NCI-H1105 treated with DMSO at 0.1 percent for 48 hours (cell line): ENCODE results near the gene CPNE5.

Source experiments
- DNase-seq: peaks from one replicate; lab custom pipeline; 2025; lab: John Stamatoyannopoulos, UW

CPNE5 gene

DNA sequence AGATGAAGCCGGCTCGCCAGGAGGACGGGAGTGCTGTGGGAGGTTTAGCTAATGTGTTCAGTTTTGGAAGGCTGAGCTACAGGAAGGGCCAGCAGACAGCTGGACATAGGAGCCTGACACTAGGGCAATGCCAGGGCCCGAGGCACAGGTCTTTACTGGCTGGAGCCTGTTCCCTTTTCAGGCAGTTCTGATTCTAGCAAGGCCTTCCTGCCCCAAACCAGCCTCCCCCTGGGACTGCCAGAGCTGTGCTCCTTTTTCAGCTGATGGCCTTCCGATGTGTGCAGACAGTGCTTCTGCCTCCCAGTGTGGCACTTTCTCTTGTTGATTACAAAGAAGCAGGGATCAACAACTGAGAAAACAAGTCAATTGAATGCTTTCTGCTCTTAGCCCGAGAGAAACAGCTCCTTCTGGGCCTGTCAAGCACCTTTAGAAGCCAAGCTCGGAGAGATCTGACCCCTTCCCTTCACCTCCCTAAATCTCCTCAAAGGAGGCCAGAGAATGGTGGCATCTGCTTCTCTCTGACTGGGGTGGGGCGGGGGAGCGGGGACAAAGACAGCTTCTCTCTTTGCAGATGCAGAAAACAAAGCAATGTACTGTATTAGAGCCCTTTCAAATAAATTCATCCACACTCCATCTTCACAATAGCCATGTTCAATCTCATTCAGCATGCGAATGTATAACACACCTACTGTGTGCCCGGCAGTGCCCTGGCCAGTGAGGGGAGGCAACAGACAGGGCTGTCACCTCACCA lies 78.4 kb downstream of the CPNE5 start:
- no peak for DNase-seq

DNA sequence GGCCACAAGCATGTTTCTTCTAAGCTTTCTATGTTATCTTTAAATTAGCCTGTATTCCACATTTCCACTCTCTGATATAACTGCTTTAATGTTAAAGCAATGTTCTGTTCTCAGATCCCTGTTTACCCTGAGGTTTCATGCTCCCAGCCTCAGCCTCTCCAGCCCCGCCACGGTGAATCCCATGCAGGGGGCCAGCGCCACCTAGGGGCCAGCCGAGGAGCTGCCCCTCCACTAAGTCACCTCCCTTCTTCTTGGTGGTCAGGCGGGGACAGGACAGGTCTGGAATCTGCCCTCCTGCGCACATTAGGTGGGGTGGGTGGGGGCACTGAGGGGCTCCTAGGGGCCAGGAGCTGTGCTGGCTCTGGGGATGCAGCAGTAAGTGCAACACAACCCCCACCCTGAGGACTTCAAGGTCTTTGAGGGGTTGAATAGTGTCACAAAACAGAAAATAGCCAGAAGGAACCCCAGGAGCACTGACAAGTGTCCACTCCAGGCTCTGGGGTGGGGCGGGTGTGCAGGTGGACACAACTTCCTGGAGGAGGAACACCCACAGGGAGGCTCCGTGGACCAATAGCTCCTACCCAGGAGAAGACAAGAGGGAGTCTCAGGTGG lies 80.0 kb downstream of the CPNE5 start:
- DNase-seq = peak; percentile 75

DNA sequence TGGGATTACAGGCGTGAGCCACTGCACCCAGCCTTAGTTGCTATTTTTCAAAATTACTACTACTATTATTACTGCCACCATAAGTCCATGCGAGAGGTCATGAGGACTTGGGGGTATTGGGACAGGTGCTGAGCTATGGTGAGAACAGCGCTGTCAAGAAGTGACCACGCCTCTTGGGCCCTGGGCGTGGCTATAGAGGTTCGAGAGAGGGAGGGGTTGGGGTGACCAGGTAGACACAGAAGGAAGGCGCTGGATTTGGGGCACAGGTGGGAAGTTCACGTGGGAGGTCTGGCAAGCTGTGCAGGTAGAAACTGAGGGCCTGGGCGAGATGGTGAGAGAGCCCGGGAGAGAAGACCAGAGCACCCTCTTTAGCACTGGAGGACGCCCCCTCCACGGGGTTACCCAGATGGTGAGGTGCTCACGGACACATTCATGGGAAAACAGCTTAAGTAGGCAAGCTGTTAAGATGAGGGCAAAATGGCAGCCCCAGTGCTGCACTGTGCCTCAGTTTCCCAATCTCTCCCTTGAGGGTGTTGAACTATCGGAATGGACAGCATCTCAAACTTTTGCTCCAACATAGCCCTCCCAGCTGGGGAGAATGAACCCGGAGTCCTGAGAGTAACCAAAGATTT lies 80.6 kb downstream of the CPNE5 start:
- no peak for DNase-seq

DNA sequence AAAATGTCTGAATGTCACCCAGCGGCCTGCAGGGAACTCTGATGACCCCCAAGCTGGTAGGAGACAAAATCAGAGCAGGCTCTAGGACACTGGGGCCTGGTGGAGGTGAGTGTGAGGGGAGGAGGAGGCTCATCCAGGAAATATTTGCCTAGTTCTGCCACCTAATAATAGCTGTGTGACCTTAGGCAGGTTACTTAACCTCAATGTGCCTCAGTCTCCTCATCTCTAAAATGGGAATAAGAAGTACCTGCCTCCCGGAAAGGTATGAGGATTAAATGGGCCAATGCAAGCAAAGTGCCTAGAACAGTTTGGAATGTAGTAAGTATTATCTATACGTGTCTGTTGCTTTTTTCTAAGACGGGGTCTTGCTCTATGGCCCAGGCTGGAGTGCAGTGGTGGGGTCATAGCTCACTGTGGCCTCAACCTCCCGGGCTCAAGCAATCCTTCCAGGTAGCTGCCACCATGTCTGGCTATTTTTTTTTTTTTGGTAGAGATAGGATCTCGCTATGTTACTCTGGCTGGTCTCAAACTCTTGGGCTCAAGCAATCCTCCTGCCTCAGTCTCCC lies 81.2 kb downstream of the CPNE5 start:
- no peak for DNase-seq

DNA sequence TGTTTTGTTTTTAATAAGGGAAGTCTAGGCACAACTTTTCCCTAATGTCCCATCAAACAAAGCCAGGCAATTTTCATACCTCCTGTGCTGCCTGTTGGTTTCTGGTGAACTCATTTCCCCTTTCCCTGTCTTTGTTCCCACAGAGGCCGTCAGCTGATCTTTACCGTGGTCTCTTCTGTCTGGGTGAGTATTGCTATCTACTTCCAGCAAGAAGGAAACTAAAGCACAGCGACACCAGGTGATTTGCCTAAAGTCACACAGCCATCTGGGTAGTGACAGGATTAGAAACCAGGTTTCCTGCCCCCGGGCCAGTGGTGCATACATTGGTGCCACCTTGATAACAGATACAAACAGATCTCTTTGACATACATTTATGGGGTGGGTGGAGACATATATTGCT lies 82.0 kb downstream of the CPNE5 start:
- no peak for DNase-seq

DNA sequence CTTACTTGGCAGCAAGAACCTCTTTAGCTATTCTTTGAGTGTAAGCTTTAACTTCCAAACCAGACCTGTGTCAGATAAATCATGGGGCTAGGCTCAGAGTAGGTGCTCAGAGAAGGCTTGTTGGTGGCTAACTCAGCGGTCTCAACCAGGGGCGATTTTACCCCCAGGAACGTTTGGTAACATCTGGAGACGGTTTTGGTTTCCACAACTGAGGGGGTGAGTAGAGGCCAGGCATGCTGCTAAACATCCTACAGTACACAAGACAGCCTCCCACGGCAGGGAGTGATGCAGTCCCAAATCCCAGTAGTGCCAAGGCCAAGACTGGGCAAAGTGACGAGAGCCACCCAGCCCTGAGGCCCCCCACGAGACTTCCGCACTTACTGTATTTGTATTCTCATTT lies 82.5 kb downstream of the CPNE5 start:
- DNase-seq = no peak

DNA sequence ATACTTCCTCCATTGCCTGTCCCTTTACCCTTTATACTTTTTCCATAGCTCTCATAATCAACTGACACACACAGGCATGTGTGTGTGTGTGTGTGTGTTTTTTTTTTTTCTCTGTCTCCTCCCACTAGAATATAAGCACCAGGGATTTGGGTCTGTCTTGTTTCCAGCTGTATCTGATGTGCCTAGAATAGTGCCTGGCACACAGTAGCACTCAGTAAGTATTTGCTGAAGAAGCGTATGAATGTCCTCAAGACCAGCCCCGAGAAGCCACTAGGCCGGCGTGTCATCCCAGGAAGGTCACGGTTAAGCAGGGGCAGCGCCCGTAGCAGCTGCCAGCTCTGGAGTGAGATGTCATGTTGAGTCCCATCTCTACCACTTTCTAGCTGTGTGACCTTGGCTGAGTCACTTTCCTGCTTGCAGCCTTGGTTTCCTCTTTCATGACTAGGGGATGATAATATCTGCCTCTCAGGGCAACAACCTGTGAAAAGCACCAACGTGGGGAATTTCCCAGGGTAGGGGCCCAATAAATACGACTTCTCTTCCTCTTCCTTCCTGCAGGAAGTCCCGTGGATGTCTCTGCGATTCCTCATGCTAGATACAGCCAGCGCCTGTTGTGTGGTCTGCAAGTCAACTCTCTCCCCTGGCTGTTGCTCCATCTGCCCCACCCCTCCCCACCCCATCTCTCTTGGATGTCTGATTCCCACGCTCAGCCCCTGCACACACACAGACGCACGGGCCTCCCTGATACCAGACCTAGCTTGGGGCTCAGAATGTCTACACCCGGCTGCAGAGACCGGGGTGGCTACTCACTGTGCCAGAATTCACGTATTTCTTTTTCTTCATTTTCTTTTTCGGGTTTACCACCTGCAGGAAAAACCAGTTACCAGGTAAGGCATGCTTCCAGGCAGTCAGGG lies 83.6 kb downstream of the CPNE5 start:
- DNase-seq = no peak

DNA sequence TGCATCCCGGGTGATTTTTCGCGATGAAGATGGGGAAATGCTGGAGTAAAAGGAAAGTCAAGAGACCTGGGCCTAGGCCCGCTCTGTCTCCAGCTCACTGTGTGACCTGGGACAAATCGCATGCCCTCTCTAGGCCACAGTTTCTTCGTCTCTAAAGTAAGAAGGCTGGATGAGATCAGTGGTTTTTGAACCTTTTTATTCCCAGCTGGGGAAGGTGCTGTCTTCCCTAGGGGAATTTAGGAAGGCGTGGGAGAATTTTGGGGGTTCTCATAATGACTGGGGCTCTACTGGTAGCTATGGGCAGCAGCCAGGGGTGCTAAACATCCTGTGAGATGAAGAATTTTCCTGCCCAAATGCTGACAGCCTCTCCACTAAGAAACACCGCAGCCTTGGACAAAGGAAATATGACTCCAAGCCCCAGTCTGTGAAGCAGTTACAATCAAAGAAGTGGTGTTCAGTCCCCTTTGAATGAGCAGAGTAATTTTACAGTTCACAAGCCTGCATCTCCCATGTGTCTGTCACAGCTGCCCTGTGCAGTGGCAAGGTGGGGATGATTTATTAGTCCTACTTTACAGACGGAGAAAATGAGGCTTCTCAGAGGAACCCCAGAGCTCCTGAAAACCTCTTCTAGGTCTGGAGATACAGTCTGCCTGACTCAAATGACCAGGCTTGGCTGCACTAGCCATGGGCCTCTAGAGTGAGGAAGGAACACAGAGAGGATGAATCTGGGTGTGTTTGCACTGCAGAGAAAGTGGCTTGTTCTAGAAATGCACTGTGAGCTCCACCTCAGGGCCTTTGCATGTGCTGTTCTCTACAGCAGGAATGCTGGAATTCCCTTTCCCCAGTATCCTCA lies 84.4 kb downstream of the CPNE5 start:
- no peak for DNase-seq

DNA sequence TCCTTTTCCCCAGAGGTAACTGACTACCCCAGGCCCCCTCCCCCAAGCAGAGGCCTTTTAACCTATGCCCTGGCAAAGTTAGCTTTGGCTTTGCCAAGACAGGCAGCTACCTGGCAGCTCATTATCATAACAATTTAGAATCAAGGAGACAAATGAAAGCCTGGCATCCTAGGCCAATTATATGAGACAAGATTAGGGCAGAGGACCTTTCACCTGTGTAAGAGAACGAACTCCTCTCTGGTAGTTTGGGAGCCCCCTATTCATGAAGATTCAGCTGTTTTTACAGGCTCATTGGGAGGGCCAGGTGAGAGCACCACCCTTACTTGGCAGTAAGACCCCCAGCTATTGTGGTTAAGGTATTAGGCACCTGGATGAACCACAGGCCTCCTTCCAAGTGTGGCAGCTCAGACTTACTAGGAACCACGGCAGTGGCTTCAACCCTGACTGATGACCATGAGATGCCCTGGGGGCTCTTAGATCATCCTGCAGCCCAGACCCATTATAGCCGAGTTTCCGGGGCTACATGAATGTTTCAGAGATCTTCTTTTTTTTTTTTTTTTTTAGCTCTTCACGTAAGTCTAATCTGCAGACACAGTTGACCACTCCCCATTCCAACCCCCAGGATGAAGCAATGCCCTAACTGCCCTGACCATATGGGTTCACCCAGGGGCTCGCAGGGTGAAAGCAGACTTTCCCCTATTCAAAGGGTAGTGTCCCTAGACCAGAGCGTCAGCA lies 85.4 kb downstream of the CPNE5 start:
- peak; percentile 52 for DNase-seq

DNA sequence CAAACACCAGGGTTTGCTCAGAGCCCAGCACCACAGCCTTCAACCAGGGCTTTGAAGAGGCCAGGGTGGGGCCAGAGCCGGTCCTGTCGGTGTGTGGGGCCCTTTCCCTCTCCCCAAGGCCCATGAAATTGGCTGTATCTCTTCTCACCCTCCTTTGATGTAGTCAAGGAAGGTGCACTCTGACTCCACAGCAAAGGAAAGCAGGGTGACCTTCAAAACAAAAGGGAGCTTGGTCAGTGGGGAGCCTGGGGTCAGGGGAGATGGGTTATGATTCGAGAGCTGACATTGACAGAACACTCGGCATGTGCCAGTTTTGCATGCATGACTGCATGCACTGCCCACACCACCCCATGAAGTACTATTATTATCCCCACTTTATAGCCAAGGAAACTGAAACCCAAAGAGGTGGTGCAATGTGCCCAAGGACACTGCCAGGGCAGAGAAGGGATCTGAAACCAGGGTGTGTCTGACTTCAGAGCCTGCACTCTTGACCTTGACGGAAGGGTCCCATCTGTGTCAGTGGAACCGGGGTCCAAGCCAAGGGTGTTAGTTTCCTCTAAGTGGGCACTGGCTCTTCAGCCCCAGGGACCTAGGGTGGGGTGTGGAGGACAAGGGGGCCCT lies 86.2 kb downstream of the CPNE5 start:
- no peak for DNase-seq

DNA sequence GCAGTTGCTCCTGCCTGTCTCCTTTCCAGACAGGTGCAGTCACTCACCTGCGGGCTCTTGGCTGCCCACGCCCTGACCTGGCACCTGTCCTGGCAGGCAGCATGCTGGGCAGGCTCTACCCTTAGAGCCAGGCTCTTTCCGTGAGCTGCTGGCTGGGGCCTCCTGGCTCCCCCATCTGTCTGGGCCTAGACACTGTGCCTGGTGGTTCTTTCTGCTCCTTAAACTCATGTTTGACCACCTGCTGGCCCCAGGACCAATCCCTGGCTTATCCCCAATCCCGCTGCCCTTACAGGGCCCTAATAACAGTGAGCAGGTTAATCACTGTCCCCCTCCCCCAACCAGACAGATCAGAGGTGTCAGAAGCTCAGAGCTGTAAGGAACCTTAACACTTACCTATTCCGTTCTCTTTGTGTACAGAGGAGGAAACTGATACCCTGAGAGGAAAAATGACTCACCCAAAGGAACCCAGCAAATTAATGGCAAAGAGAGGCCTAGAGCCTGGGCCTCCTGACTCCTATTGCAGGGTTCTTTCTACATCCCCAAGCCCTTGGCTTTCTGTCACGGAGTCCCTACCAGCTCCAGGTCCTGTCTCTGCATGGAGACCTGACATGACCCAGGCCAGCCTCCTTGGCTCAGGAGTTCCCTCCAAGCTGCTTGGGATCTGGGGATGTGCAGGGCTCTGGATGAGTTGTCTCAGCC lies 86.9 kb downstream of the CPNE5 start:
- DNase-seq = peak; percentile 81

DNA sequence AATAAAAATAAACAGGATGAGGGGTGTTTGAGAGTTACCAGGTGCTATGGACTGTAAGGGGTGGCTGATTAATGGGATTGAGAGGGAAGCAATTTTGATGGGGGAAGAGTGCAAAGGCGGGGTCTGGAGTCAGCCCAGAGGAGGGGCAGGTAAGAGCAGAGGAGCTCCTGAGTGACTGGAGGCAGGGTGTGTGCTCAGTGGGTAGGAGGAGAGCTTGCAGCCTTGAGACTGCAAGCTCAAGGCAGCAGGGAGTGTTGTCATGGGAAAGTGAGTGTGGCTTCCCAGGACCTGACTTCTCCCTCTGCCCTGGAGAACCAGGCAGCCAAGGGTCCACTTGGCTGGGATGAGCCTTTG lies 87.4 kb downstream of the CPNE5 start:
- no peak for DNase-seq

DNA sequence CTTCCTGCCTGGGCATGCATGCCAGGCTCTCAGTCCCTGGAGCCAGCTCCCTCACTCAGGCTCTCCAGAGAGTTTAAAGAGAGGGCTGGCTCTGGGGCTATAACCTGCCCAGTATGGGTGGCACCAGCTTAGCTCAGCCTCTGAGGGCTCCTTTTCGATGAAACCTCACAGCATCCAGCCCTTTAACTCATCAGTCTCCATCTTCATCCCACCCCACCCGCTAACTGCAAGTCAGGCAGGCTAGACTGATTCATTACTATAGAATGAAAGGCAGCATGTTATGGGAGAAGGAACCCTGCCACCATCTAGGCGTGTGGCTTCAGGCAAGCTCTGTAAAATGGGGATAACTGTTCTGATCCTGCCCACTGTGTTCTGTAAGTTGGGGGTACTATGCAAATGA lies 88.2 kb downstream of the CPNE5 start:
- no peak for DNase-seq

DNA sequence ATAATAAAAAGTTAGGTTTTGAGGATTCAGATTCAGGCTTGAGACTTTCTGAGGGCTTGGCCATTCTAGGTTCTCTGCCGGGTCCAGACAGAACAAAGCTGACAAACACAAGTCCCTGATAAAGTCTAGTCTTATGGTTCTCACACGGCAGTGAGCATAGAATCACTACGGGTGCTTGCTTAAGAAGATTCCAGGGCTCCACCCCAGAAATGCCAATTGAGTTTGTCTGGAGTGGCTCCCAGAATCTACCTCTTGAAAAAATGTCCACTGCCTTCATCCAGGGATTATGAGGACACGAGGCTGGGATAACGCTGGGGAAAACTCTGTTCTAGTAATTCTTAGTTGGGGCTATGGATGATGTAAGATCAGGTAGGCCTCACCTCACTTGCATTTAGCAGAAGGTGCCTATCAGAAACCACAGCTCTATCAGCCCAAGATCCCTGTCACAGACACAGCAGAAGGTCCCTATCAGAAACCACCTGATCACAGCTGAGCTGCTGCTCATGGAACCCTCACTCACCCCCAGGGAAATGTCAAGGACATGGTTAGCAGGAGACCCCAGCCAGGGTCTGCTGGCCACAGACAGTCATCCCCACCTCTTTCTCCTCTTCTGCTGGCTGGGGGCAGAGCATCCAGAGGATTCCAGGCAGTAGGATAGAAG lies 89.3 kb downstream of the CPNE5 start:
- no peak for DNase-seq

DNA sequence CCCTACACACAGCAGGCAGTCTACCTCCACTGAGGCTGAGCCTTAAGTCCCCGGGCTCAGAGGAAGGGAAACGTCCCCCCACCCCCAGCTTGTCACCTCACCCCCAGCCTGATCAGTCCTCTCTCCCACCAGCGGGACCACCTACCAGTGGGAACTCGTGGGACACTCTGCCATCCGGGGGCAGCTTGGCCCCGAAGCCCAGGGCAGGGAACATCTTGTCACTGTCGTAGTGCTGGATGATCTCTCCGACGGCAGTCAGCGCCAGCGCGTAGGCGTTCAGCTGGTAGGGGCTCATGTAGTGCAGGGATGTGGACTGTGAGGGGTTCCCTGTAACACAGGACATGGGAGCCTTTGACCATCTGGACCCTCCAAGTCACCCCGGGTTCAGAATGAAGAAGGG lies 93.0 kb downstream of the CPNE5 start:
- no peak for DNase-seq

DNA sequence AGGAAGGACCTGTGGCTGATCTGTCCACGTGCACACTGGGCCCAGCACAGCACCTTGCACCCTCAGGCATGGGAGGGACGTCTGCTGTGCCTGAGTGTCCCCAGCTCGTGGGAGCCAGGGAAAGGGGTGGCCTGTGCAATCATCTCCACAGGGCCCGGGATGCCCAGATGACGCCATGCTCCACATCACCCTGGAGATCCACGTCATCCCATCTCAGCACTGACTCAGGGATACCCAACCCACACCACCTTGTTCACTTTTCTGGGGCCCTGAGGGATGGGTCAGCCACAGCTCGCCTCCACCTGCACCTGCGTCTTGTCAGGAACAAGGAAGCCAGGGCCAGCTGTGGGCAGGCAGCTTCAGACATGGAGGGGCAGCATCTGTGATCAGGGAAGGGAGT lies 93.4 kb downstream of the CPNE5 start:
- no peak for DNase-seq

DNA sequence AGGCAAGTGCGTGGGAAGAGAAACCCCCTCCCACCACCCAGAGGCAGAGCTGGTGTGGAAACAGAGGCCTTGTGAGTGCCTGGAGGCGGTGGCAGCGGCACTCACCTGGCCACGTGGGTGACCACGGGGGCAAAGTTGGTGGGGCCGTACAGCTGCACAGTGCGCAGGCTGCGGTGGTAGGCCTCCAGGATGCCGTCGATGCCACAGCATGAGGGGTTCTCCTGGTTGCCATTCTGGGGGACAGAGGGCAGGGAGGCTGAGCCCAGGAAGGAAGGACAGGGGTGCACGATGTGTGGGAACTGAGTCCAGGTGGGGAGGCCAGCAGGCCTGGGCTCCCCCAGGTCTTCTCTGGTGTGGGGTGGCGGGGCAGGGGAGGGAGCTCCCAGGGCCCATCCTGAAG lies 94.0 kb downstream of the CPNE5 start:
- DNase-seq = no peak

DNA sequence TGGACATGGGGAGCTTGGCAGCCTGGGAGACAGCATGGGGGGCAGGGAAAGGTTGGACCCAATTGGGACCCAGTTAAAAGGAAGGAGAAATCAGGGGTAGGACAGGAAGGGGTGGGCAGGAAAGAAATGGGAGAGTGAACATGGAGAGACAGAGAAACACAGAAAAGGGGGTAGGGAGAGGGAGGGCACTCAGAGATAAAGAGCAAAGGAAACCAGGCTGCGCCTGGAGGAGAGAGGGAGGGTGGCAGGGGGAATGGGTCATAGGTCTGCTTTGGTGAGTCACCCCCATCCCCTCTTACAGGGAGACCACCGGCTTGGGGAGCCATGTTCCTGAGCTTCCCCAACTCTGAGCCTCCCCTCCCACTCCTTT lies 95.0 kb downstream of the CPNE5 start:
- DNase-seq = no peak
